H1 (cell line): ENCODE measurements around the gene C19orf47. TPM values are rescaled to one million over a fixed set of nuclear protein-coding genes. Genes with fewer than 3 reads are reported as not detected.

Experiments
- CTCF ChIA-PET: fragments of 300-600 bp; sonication (Branson Sonifier 250); formaldehyde crosslinking; loops from one replicate; lab custom pipeline; 2021; ENCODE audit not compliant: partially characterized antibody; lab: Charles Lee
- POLR2A ChIA-PET: fragments of 300-600 bp; sonication (Branson Sonifier 250); formaldehyde crosslinking; loops from one replicate; lab custom pipeline; 2021; ENCODE audit warnings: inconsistent platforms; ENCODE audit not compliant: partially characterized antibody; lab: Charles Lee
- DNase-seq, 2 experiments: peaks; one replicate each; pipeline versions ENCODE4 v3.0.0 to v3.0.0-alpha.2; 2010 to 2022; ENCODE audit warnings: low spot score in 2 of 2, low read depth in 1 of 2, mixed read lengths in 1 of 2
- FAIRE-seq: peaks from 2 replicates; lab custom pipeline; 2011; peaks lifted over from hg19 to GRCh38; lab: Jason Lieb, UNC
- H2AFZ ChIP-seq: 2 replicates; pipeline ENCODE4 v1.8.1; 2012; ENCODE audit warnings: low read length, inconsistent platforms
- H2AK5ac ChIP-seq: 2 replicates; pipeline ENCODE4 v1.6.1; 2013; ENCODE audit warnings: low read depth, low read length
- H2BK120ac ChIP-seq: replicated peaks from 2 replicates; pipeline ENCODE3; 2013; ENCODE audit warnings: low read depth, low read length, inconsistent platforms
- H2BK12ac ChIP-seq: 2 replicates; pipeline ENCODE4 v1.6.1; 2013; ENCODE audit warnings: low read depth, low read length
- H2BK15ac ChIP-seq: 2 replicates; pipeline ENCODE4 v1.6.1; 2013; ENCODE audit warnings: low read length
- H2BK20ac ChIP-seq: 2 replicates; pipeline ENCODE4 v1.6.1; 2013; ENCODE audit warnings: low read length
- H2BK5ac ChIP-seq: 2 replicates; pipeline ENCODE4 v1.6.1; 2013; ENCODE audit warnings: low read depth, low read length
- H3K14ac ChIP-seq: 2 replicates; pipeline ENCODE4 v1.6.1; 2013; ENCODE audit warnings: inconsistent platforms; ENCODE audit not compliant: insufficient read length
- H3K18ac ChIP-seq: 2 replicates; pipeline ENCODE4 v1.6.1; 2013; ENCODE audit warnings: low read length; ENCODE audit errors: extremely low read depth
- H3K23ac ChIP-seq: 2 replicates; pipeline ENCODE4 v1.6.1; 2013; ENCODE audit warnings: inconsistent platforms; ENCODE audit not compliant: insufficient read length
- H3K23me2 ChIP-seq: 2 replicates; pipeline ENCODE4 v1.6.1; 2013; ENCODE audit warnings: low read depth, low read length
- H3K27ac ChIP-seq: 2 replicates; pipeline ENCODE4 v1.6.1; 2011; ENCODE audit warnings: low read depth, low read length, inconsistent platforms
- H3K27me3 ChIP-seq, 4 experiments: replicated peaks in 1 of 4; 1 replicate in 1 of 4; 2 replicates in 3 of 4; pipeline versions ENCODE4 v1.6.1 to v1.8.1; 2011 to 2013; ENCODE audit warnings: low read length in 3 of 4, mild to moderate bottlenecking in 3 of 4, inconsistent platforms in 2 of 4, mixed read lengths in 2 of 4, moderate library complexity in 1 of 4; ENCODE audit not compliant: control insufficient read depth in 3 of 4, insufficient read depth in 3 of 4; ENCODE audit errors: extremely low read depth in 1 of 4
- H3K36me3 ChIP-seq, 4 experiments: 2 replicates each; pipeline versions ENCODE4 v1.6.1 to v1.8.1; 2011 to 2013; ENCODE audit warnings: mild to moderate bottlenecking in 4 of 4, low read length in 3 of 4, moderate library complexity in 2 of 4, control low read depth in 1 of 4, inconsistent platforms in 1 of 4; ENCODE audit not compliant: insufficient read depth in 4 of 4, control insufficient read depth in 2 of 4
- H3K4ac ChIP-seq: replicated peaks from 2 replicates; pipeline ENCODE3; 2013; ENCODE audit warnings: low read length, low read depth, mixed read lengths, inconsistent platforms; ENCODE audit not compliant: insufficient read length
- H3K4me1 ChIP-seq, 4 experiments: replicated peaks in 1 of 4; 1 replicate in 1 of 4; 2 replicates in 3 of 4; pipeline versions ENCODE4 v1.6.1 to v1.8.1; 2011 to 2013; ENCODE audit warnings: low read length in 3 of 4, inconsistent platforms in 2 of 4, mixed read lengths in 1 of 4; ENCODE audit not compliant: insufficient read depth in 4 of 4, control insufficient read depth in 3 of 4
- H3K4me2 ChIP-seq, 2 experiments: 2 replicates each; pipeline versions ENCODE4 v1.6.1 to v1.8.1; 2011 to 2013; ENCODE audit warnings: low read depth in 2 of 2, low read length in 2 of 2, control low read depth in 1 of 2, inconsistent platforms in 1 of 2, mild to moderate bottlenecking in 1 of 2; ENCODE audit not compliant: insufficient read depth in 1 of 2
- H3K4me3 ChIP-seq, 4 experiments: fragments of 200-600, 300-600 bp in 1 of 4; sonication (generic), shearing (Covaris generic), sonication (Bioruptor Twin) in 1 of 4; 2 replicates each; pipeline versions ENCODE4 v1.5.1 to v1.8.1; 2011 to 2016; ENCODE audit warnings: low read length in 4 of 4, low read depth in 3 of 4, control low read depth in 2 of 4, inconsistent platforms in 2 of 4, mild to moderate bottlenecking in 2 of 4, mixed read lengths in 1 of 4, moderate library complexity in 1 of 4; ENCODE audit not compliant: insufficient read depth in 2 of 4; ENCODE audit errors: extremely low read depth in 1 of 4
- H3K56ac ChIP-seq: replicated peaks from 2 replicates; pipeline ENCODE3; 2013; ENCODE audit warnings: low read depth, mild to moderate bottlenecking, mixed read lengths, low read length, inconsistent platforms; ENCODE audit not compliant: insufficient read length
- H3K79me1 ChIP-seq: 2 replicates; pipeline ENCODE4 v1.6.1; 2013; ENCODE audit warnings: low read depth, low read length, control low read depth
- H3K79me2 ChIP-seq, 2 experiments: 2 replicates each; pipeline versions ENCODE4 v1.6.1 to v1.8.1; 2012 to 2013; ENCODE audit warnings: low read length in 2 of 2, mild to moderate bottlenecking in 2 of 2, inconsistent platforms in 1 of 2; ENCODE audit not compliant: insufficient read depth in 2 of 2, control insufficient read depth in 1 of 2
- H3K9ac ChIP-seq, 4 experiments: replicated peaks in 1 of 4; 1 replicate in 1 of 4; 2 replicates in 3 of 4; pipeline versions ENCODE4 v1.6.1 to v1.8.1; 2011 to 2013; ENCODE audit warnings: low read depth in 3 of 4, low read length in 3 of 4, control low read depth in 2 of 4, mild to moderate bottlenecking in 2 of 4, moderate library complexity in 2 of 4, inconsistent platforms in 1 of 4; ENCODE audit errors: extremely low read depth in 1 of 4
- H3K9me3 ChIP-seq, 2 experiments: 2 replicates each; pipeline versions ENCODE4 v1.6.1 to v1.8.1; 2012 to 2013; ENCODE audit warnings: mild to moderate bottlenecking in 2 of 2, moderate library complexity in 2 of 2, control low read depth in 1 of 2, inconsistent platforms in 1 of 2, low read depth in 1 of 2, low read length in 1 of 2, mixed read lengths in 1 of 2; ENCODE audit not compliant: insufficient read depth in 2 of 2
- H4K20me1 ChIP-seq, 2 experiments: replicated peaks in 1 of 2; 2 replicates each; pipeline versions ENCODE3 to v1.8.1; 2011 to 2013; ENCODE audit warnings: inconsistent platforms in 2 of 2, low read length in 2 of 2, mild to moderate bottlenecking in 1 of 2; ENCODE audit not compliant: insufficient read depth in 2 of 2, control insufficient read depth in 1 of 2
- H4K5ac ChIP-seq: 2 replicates; pipeline ENCODE4 v1.6.1; 2013; ENCODE audit warnings: low read length, low read depth, mixed read lengths, inconsistent platforms; ENCODE audit not compliant: insufficient read length
- H4K8ac ChIP-seq: 2 replicates; pipeline ENCODE4 v1.8.0; 2013; ENCODE audit warnings: mild to moderate bottlenecking, moderate library complexity, low read length, inconsistent platforms; ENCODE audit not compliant: insufficient read depth; ENCODE audit errors: extremely low read depth
- H4K91ac ChIP-seq: replicated peaks from 2 replicates; pipeline ENCODE3; 2013; ENCODE audit warnings: low read length, mixed read lengths, inconsistent platforms; ENCODE audit not compliant: insufficient read length
- CEBPB ChIP-seq: IDR thresholded peaks from 2 replicates; pipeline ENCODE4 v1.6.1; 2012; ENCODE audit warnings: low read depth, low read length
- CREB1 ChIP-seq: IDR thresholded peaks from 2 replicates; pipeline ENCODE4 v1.6.1; 2012; ENCODE audit warnings: inconsistent platforms
- HDAC6 ChIP-seq: IDR thresholded peaks from one replicate; pipeline ENCODE4 v1.7.1; 2012; ENCODE audit warnings: low read depth, mild to moderate bottlenecking, inconsistent platforms, low read length, moderate library complexity
- POLR2AphosphoS5 ChIP-seq: IDR thresholded peaks from 2 replicates; pipeline ENCODE4 v1.6.1; 2011; ENCODE audit warnings: low read depth, low read length
- RFX5 ChIP-seq: IDR thresholded peaks from 2 replicates; pipeline ENCODE4 v1.6.1; 2011; ENCODE audit warnings: low read depth, low read length, improper control_type of control experiment, borderline replicate concordance
- RXRA ChIP-seq: IDR thresholded peaks from 2 replicates; pipeline ENCODE4 v1.6.1; 2011; ENCODE audit warnings: low read depth, mild to moderate bottlenecking, low read length, moderate library complexity; ENCODE audit not compliant: insufficient read depth
- TAF1 ChIP-seq: IDR thresholded peaks from 2 replicates; pipeline ENCODE4 v1.6.1; 2011; ENCODE audit warnings: mild to moderate bottlenecking, low read depth, low read length
- USF2 ChIP-seq: IDR thresholded peaks from 2 replicates; pipeline ENCODE4 v1.6.1; 2011; ENCODE audit warnings: low read length, improper control_type of control experiment
- WGBS, 2 experiments: shearing (Covaris generic) in 1 of 2; methylation state at CpG; one replicate each; pipeline versions ENCODE4 v1.1.6 to v1.1.7; 2013 to 2015; ENCODE audit warnings: low lambda C conversion rate in 2 of 2, mixed read lengths in 2 of 2, inconsistent platforms in 1 of 2, low coverage in 1 of 2, missing lambda C conversion rate in 1 of 2; ENCODE audit not compliant: insufficient replicate concordance in 2 of 2, insufficient coverage in 1 of 2, insufficient read length in 1 of 2; ENCODE audit errors: extremely low coverage in 1 of 2, missing lambda C conversion rate in 1 of 2; 5-methylcytosine and 5-hydroxymethylcytosine counted together
- polyA plus RNA-seq, 7 experiments: library from polyadenylated mRNA; depleted of rRNA in 3 of 7; stranded (reverse) in 5 of 7; unstranded in 2 of 7; fragments of >200 nt in 5 of 7; fragments of 200-250 nt in 2 of 7; gene quantifications; 1 replicate in 5 of 7; 2 replicates in 1 of 7; 4 replicates in 1 of 7; pipeline versions ENCODE4 v1.2.1 to v1.2.3, GENCODE V29; 2011 to 2013; ENCODE audit warnings: missing spikeins in 2 of 7, mixed read lengths in 2 of 7
- total RNA-seq: library from RNA; stranded (reverse); fragmentation: NEBNext Ultra II Directional; extraction: Animal tissue kit (Norgen Biotek cat#: 25700); gene quantifications from 2 replicates; pipeline ENCODE4 v1.2.1, GENCODE V29; 2021
- TF ChIP-seq, protein P1 (sequence below): IDR thresholded peaks from 2 replicates; pipeline ENCODE4 v1.6.1; 2011; ENCODE audit warnings: low read depth, mild to moderate bottlenecking, low read length; ENCODE audit not compliant: insufficient read depth

The C19orf47 gene
- total and polyA plus RNA-seq, 2 of the 8 experiments (the other 6 are each of a cell fraction or from before 2014, with no cell fraction given): 17.8 to 27.3 TPM

- WGBS, 2 experiments: 22% methylated on average over 33 of the region's 42 CpGs; no CpG with 5 or more reads in 1 of the 2 experiments
- TF ChIP-seq RFX5 (no peak), USF2 (no peak), CREB1 (peak; percentile 79), CEBPB (no peak), HDAC6 (no peak), POLR2AphosphoS5 (no peak; the same call in none of the 2 replicates), TAF1 (peak; percentile 51), RXRA (no peak)
- TF ChIP-seq, protein P1, sequence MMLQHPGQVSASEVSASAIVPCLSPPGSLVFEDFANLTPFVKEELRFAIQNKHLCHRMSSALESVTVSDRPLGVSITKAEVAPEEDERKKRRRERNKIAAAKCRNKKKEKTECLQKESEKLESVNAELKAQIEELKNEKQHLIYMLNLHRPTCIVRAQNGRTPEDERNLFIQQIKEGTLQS: no peak
Measured at GRCh38 chr19:40285353-40286234, 62.6 kb downstream of the C19orf47 start.

More at GRCh38 chr19:40285353-40286234, 62.6 kb downstream of the C19orf47 start:
- Histone ChIP-seq H3K18ac (peak overlapping the region; percentile 60; the same call in 1 of the 2 replicates), H3K56ac (peak overlapping the region; percentile 95), H2BK20ac (no peak overlapping the region), H2AK5ac (no peak overlapping the region), H3K9me3 (no peaks in the 10 kb centered on the region), H2BK5ac (peak overlapping the region; percentile 96), H3K4ac (peak overlapping the region; percentile 95), H3K23ac (no peak overlapping the region), H3K23me2 (peaks cover 9% of the 10 kb centered on the region), H3K27ac (peak overlapping the region; percentile 96), H2AFZ (peak overlapping the region; percentile 44; the same call in 1 of the 2 replicates), H4K5ac (peak overlapping the region; percentile 92), H3K14ac (no peak overlapping the region), H4K8ac (peak overlapping the region; percentile 97; the same call in 1 of the 2 replicates), H2BK15ac (no peak overlapping the region), H2BK12ac (peak overlapping the region; percentile 46; the same call in 1 of the 2 replicates), H3K79me2 (peaks cover 9 to 40% of the 10 kb centered on the region in 2 experiments; a peak in 3 of 4 replicates), H3K4me3 (peak overlapping the region; percentile 56 to 98 (median 80)), H3K36me3 (peaks cover 0 to 3% (median 0%) of the 10 kb centered on the region in 4 experiments; a peak in 1 of 8 replicates), H3K79me1 (peaks cover 14% of the 10 kb centered on the region), H3K4me1 (peaks cover 0 to 16% (median 12%) of the 10 kb centered on the region in 4 experiments; a peak in 6 of 7 replicates), H3K9ac (peak overlapping the region; percentile 70 to 91 (median 90)), H2BK120ac (peak overlapping the region; percentile 95), H4K20me1 (peaks cover 1% of the 10 kb centered on the region in 2 experiments), H3K27me3 (no peaks in the 10 kb centered on the region), H4K91ac (peak overlapping the region; percentile 98), H3K4me2 (peak overlapping the region; percentile 77 to 90)
- peak; percentile 57 for FAIRE-seq
- POLR2A ChIA-PET: interaction anchor here (0.8 to 1.5 kb wide), 2 partner anchors 10 to 62 kb away, joined by 3 read pairs; no protein-coding TSS in a partner anchor
- peak; percentile 95 to 98 for DNase-seq
- CTCF ChIA-PET: interaction anchor here (0.6 to 1.5 kb wide), 3 partner anchors 19 to 75 kb away, joined by 3 read pairs; no protein-coding TSS in a partner anchor
